Colonic mucosa (tissue), 4 donors: ENCODE measurements around the gene HMBS. TPM values are rescaled to one million over a fixed set of nuclear protein-coding genes. Genes with fewer than 3 reads are reported as not detected.

Source experiments
- DNase-seq: peaks from one replicate; pipeline ENCODE4 v3.0.0-alpha.2; 2020
- H3K27ac ChIP-seq: fragments of 200-600 bp; one replicate; pipeline ENCODE4 v1.8.0; 2021
- H3K27me3 ChIP-seq: fragments of 200-600 bp; one replicate; pipeline ENCODE4 v1.8.0; 2021
- H3K36me3 ChIP-seq: fragments of 200-600 bp; one replicate; pipeline ENCODE4 v1.8.0; 2021
- H3K4me1 ChIP-seq: fragments of 200-600 bp; one replicate; pipeline ENCODE4 v1.8.0; 2021; ENCODE audit warnings: mild to moderate bottlenecking
- H3K4me3 ChIP-seq: fragments of 200-600 bp; one replicate; pipeline ENCODE4 v1.8.0; 2021
- H3K9ac ChIP-seq, 2 donors: one replicate each; pipeline ENCODE4 v1.7.0; 2013; ENCODE audit warnings: control low read depth in 2 of 2, low read depth in 2 of 2, low read length in 2 of 2
- H3K9me3 ChIP-seq: fragments of 200-600 bp; one replicate; pipeline ENCODE4 v1.8.0; 2021
- CTCF ChIP-seq: fragments of 200-600 bp; IDR thresholded peaks from one replicate; pipeline ENCODE4 v1.8.0; 2022; ENCODE audit warnings: antibody characterized with exemption, mild to moderate bottlenecking
- intact Hi-C: fragments of 100-400 bp; cut with DNase I; formaldehyde crosslinking; loops from one replicate; pipeline ENCODE4 v1.14.1; 2022
- total RNA-seq, 2 donors: library from RNA; stranded (reverse); fragmentation: NEBNext Ultra II Directional in 1 of 2; extraction: Animal tissue kit (Norgen Biotek cat#: 25700) in 1 of 2; gene quantifications; one replicate each; pipeline ENCODE4 v1.2.1, GENCODE V29; 2021
- donor health status: healthy.
- donor health status: DM: no; HTN: no; CAD: no.
- donor health status: DM: no; HTN: no; CAD: no.

Gene HMBS
- total RNA-seq, 2 donors from 2014 or later, result 18.7 to 50.5 TPM

- Histone ChIP-seq H3K4me1 (no peaks in the 10 kb centered on the region), H3K27ac (no peak overlapping the region), H3K9me3 (no peaks in the 10 kb centered on the region), H3K4me3 (no peak overlapping the region), H3K9ac (no peak overlapping the region), H3K36me3 (peaks cover 30% of the 10 kb centered on the region), H3K27me3 (no peaks in the 10 kb centered on the region)
- TF ChIP-seq CTCF, result no peak
- no peak for DNase-seq
- intact Hi-C loops, result no loop called here
These were observed 32.4 kb upstream of the HMBS start for GRCh38 chr11:119052163-119052814.

DNA sequence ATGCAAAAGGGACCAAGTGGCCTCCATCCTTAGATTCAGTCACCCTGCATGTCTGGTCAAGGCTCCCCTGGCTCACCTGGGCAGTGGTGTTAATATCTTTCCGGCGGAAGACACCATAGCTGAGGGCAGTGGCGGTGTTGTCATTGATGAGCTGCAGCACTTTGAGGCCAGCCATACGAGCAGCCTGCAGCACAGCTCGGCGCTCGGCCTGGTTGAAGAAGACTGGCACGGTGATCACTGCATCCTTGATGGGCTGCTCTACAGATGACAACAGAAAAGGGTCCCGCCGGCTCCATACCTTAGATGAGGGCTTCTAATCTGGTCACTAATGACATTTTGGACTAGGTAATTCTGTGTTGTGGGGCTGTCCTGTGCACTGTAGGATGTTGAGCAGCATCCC is 30.3 kb upstream of the HMBS start:
- no peak overlapping the region for H3K27ac ChIP-seq
- intact Hi-C loops, result no loop called here
- peaks cover 18% of the 10 kb centered on the region for H3K36me3 ChIP-seq
- H3K9ac ChIP-seq, result no peak overlapping the region
- no peaks in the 10 kb centered on the region for H3K4me1 ChIP-seq
- no peaks in the 10 kb centered on the region for H3K9me3 ChIP-seq
- DNase-seq, result no peak
- TF ChIP-seq CTCF, result no peak
- H3K4me3 ChIP-seq, result no peak overlapping the region
- no peaks in the 10 kb centered on the region for H3K27me3 ChIP-seq

- Histone ChIP-seq H3K27ac (no peak overlapping the region), H3K27me3 (no peaks in the 10 kb centered on the region), H3K36me3 (peaks cover 18% of the 10 kb centered on the region), H3K4me3 (peak overlapping the region; percentile 93), H3K9ac (peak overlapping the region; percentile 61 to 76), H3K4me1 (no peaks in the 10 kb centered on the region), H3K9me3 (no peaks in the 10 kb centered on the region)
- intact Hi-C loops, result no loop called here
- no peak for TF ChIP-seq CTCF
- DNase-seq, result no peak
These were observed 28.8 kb upstream of the HMBS start for GRCh38 chr11:119055901-119056300.

- peak; percentile 56 for DNase-seq
- peak overlapping the region; percentile 61 to 76 for H3K9ac ChIP-seq
- intact Hi-C loops, result no loop called here
These were observed 28.2 kb upstream of the HMBS start for GRCh38 chr11:119056421-119056999.

More at GRCh38 chr11:119056421-119056999, 28.2 kb upstream of the HMBS start:
- Histone ChIP-seq H3K4me1 (no peaks in the 10 kb centered on the region), H3K36me3 (peaks cover 17% of the 10 kb centered on the region), H3K4me3 (peak overlapping the region; percentile 93), H3K27me3 (no peaks in the 10 kb centered on the region), H3K9me3 (no peaks in the 10 kb centered on the region), H3K27ac (peak overlapping the region; percentile 75)
- TF ChIP-seq CTCF, result no peak
